Right lobe of liver (tissue), 6 donors: ENCODE results near the gene CAMSAP2. TPM values are rescaled to one million over a fixed set of nuclear protein-coding genes. Genes with fewer than 3 reads are reported as not detected.

ENCODE experiments used
- ATAC-seq, 4 donors: fragments of 200-7000 bp; cut with Tn5 transposase; one replicate each; pipeline ENCODE4 v1.9.1; 2020; ENCODE audit warnings: mild to moderate bottlenecking in 4 of 4, moderate library complexity in 4 of 4
- DNase-seq, 3 donors: peaks; one replicate each; pipeline ENCODE4 v3.0.0-alpha.2; 2020
- H3K27ac ChIP-seq, 3 donors: fragments of 200-600 bp; one replicate each; pipeline ENCODE4 v1.8.0; 2022
- H3K27me3 ChIP-seq, 2 donors: fragments of 200-600 bp; one replicate each; pipeline ENCODE4 v1.8.0; 2022
- H3K36me3 ChIP-seq, 4 donors: fragments of 200-600 bp; sonication (generic) in 1 of 4; one replicate each; pipeline versions ENCODE4 v1.5.1 to v1.8.0; 2017 to 2022; ENCODE audit warnings: control low read depth in 1 of 4
- H3K4me1 ChIP-seq, 4 donors: fragments of 200-600 bp; sonication (generic) in 1 of 4; one replicate each; pipeline versions ENCODE4 v1.5.1 to v1.8.0; 2017 to 2022; ENCODE audit warnings: control low read depth in 1 of 4
- H3K4me3 ChIP-seq, 3 donors: fragments of 200-600 bp; one replicate each; pipeline ENCODE4 v1.8.0; 2022
- H3K9me3 ChIP-seq, 4 donors: fragments of 200-600 bp; sonication (generic) in 1 of 4; one replicate each; pipeline versions ENCODE4 v1.5.1 to v1.8.0; 2017 to 2022; ENCODE audit warnings: control low read depth in 1 of 4
- POLR2A ChIP-seq: fragments of 450-650 bp; IDR thresholded peaks from one replicate; pipeline ENCODE4 v1.6.1; 2017; ENCODE audit warnings: antibody characterized with exemption, mild to moderate bottlenecking
- WGBS: methylation state at CpG from one replicate; pipeline ENCODE4 v1.1.6; 2018; ENCODE audit warnings: low coverage, low lambda C conversion rate; ENCODE audit not compliant: insufficient coverage; ENCODE audit errors: missing lambda C conversion rate; 5-methylcytosine and 5-hydroxymethylcytosine counted together
- intact Hi-C, 2 donors: fragments of 100-400 bp; cut with DNase I; formaldehyde crosslinking; loops; one replicate each; pipeline versions ENCODE4 v1.11.2 to v1.14.1; 2022
- total RNA-seq, 6 experiments: library from RNA; depleted of rRNA in 2 of 6; stranded (reverse); fragments of >200 nt in 2 of 6; fragmentation: NEBNext Ultra II Directional in 3 of 6; extraction: Animal tissue kit (Norgen Biotek cat#: 25700) in 3 of 6; gene quantifications; one replicate each; pipeline versions ENCODE4 v1.1.0 to v1.2.4, GENCODE V29; 2016 to 2023
- TF ChIP-seq, protein P1 (sequence below), 4 donors: fragments of 200-600 bp in 3 of 4; fragments of 450-650 bp in 1 of 4; IDR thresholded peaks; one replicate each; pipeline versions ENCODE4 v1.5.1 to v1.8.0; 2016 to 2022; ENCODE audit warnings: antibody characterized with exemption in 4 of 4, mild to moderate bottlenecking in 2 of 4
- donor health status: DM: no; HTN: yes; CAD: no.
- donor health status: DM: no; HTN: no; CAD: no.
- donor health status: DM: no; HTN: no; CAD: no.
- donor health status: DM: no; HTN: yes; CAD: no.
- donor health status: DM: no; HTN: yes; CAD: no.

The CAMSAP2 gene
- total RNA-seq, 6 experiments from 2014 or later, result 4.0 to 12.5 (median 8.0) TPM

DNA sequence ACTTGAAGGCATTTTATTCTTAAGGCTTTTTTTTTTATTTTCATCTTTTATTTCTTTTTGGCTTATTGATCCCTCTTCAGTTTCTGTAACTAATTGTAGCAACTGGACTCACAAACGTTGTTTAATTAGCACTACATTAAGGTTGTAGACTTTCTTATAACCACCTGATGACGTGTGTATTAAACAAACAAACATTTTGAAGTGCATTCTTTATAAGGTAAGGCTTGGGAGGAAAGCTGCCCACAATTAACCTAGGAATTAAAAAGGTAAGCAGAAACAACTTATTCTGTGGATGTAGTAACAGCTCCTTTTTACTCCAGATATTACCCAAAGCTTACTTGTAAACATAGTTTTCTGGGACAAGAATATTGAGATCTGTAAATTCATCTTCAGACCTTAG, 55.0 kb downstream of the CAMSAP2 start:
- no peak for ATAC-seq
- intact Hi-C loops, result no loop called here
- WGBS, result 69% methylated on average over 2 of the region's 2 CpGs

DNA sequence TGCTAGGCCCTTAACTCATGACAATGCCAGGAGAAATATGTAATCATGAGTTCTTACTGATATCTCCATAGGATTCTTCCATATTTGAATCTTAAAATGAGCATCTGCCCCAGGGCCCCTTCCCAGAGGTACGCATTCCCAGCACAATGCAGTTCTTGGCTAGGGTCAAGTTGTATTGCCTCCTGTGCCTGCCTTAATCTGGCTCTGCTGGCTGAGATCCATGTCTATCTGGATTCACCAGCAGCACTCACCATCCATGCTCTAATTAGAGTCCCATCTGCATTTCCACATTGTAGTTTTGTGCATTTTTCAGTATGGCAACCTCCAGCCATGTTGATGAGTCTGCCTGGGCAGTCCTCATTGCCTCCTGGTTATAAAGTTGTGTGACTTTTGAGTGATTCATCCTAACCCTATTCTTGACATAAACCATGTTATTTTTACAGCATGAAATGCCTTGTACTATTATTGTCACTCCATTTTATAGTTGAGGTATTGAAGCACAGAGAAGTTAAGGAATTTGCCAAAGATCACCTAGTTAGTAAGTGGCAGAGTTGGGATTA, 55.9 kb downstream of the CAMSAP2 start:
- Histone ChIP-seq H3K27me3 (no peaks in the 10 kb centered on the region), H3K27ac (no peak overlapping the region), H3K36me3 (no peaks in the 10 kb centered on the region), H3K4me1 (no peaks in the 10 kb centered on the region), H3K4me3 (no peak overlapping the region), H3K9me3 (no peaks in the 10 kb centered on the region)
- DNase-seq (no peak), ATAC-seq (no peak)
- intact Hi-C loops, result no loop called here
- TF ChIP-seq, protein P1, sequence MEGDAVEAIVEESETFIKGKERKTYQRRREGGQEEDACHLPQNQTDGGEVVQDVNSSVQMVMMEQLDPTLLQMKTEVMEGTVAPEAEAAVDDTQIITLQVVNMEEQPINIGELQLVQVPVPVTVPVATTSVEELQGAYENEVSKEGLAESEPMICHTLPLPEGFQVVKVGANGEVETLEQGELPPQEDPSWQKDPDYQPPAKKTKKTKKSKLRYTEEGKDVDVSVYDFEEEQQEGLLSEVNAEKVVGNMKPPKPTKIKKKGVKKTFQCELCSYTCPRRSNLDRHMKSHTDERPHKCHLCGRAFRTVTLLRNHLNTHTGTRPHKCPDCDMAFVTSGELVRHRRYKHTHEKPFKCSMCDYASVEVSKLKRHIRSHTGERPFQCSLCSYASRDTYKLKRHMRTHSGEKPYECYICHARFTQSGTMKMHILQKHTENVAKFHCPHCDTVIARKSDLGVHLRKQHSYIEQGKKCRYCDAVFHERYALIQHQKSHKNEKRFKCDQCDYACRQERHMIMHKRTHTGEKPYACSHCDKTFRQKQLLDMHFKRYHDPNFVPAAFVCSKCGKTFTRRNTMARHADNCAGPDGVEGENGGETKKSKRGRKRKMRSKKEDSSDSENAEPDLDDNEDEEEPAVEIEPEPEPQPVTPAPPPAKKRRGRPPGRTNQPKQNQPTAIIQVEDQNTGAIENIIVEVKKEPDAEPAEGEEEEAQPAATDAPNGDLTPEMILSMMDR (IDR thresholded peaks at IDR 0.05), result no peak
- TF ChIP-seq POLR2A, result no peak
- no CpG with 5 or more reads among the region's 1 CpG for WGBS

More for the DNA sequence above, 55.0 kb downstream of the CAMSAP2 start:
- no peak for TF ChIP-seq POLR2A
- TF ChIP-seq, protein P1 (IDR thresholded peaks at IDR 0.05), result no peak
- Histone ChIP-seq H3K27me3 (no peaks in the 10 kb centered on the region), H3K9me3 (no peaks in the 10 kb centered on the region), H3K36me3 (no peaks in the 10 kb centered on the region), H3K4me3 (no peak overlapping the region), H3K4me1 (no peaks in the 10 kb centered on the region), H3K27ac (no peak overlapping the region)
- no peak for DNase-seq

DNA sequence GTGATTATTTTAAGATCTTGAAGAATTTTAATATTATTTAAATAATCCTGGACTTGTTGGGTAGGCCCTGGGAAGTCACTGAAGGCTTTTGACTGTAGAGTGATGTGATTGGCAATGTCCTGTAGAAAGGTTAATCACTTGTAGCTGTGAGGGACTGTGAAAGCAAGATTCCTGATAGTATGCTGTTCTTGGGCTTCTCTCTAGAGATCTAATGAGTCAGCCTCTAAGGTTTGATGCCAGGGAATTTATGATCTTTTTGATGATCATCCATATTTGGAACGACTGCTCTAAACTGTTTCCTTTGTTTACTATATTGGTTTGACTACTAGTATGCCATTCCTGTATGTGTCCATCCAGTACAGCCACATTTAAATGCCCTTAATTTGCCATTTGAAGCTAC, 56.5 kb downstream of the CAMSAP2 start:
- WGBS, result 38% methylated on average over 1 of the region's 1 CpG
- DNase-seq (no peak), ATAC-seq (no peak)
- H3K36me3 ChIP-seq, result no peaks in the 10 kb centered on the region
- TF ChIP-seq POLR2A, result no peak
- H3K4me3 ChIP-seq, result no peak overlapping the region
- no peaks in the 10 kb centered on the region for H3K9me3 ChIP-seq
- H3K4me1 ChIP-seq, result no peaks in the 10 kb centered on the region
- H3K27ac ChIP-seq, result no peak overlapping the region
- intact Hi-C loops, result no loop called here
- H3K27me3 ChIP-seq, result no peaks in the 10 kb centered on the region

DNA sequence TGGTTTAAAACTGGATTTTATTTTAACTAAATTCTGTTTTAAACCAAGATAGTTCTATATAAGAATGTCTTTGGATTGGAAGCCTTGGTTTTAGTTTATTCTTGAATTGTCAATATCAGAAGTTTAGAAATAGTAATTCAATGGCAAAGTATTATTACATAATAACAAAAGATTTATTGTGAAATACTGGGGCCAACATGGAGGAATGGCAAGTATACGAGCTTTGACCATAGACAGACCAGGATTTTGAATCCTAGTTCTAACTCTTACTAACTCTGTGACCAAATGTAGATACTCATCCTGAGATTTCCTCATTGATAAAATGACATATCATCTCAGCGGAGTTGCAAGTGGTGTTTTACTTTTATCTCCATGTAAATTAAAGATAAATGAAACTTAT, 63.3 kb downstream of the CAMSAP2 start:
- 51% methylated on average over 2 of the region's 2 CpGs for WGBS
- no peaks in the 10 kb centered on the region for H3K27me3 ChIP-seq
- DNase-seq, result no peak
- H3K9me3 ChIP-seq, result no peaks in the 10 kb centered on the region
- no peak overlapping the region for H3K4me3 ChIP-seq
- intact Hi-C loops, result loop anchor here in 1 of 2 donors (10.0 kb wide), 1 partner anchor 177 kb away; the partner anchor contains the start of gene KIF14
- TF ChIP-seq, protein P1 (IDR thresholded peaks at IDR 0.05), result no peak
- TF ChIP-seq POLR2A, result no peak
- ATAC-seq, result no peak
- H3K4me1 ChIP-seq, result no peaks in the 10 kb centered on the region
- no peaks in the 10 kb centered on the region for H3K36me3 ChIP-seq
- H3K27ac ChIP-seq, result no peak overlapping the region

DNA sequence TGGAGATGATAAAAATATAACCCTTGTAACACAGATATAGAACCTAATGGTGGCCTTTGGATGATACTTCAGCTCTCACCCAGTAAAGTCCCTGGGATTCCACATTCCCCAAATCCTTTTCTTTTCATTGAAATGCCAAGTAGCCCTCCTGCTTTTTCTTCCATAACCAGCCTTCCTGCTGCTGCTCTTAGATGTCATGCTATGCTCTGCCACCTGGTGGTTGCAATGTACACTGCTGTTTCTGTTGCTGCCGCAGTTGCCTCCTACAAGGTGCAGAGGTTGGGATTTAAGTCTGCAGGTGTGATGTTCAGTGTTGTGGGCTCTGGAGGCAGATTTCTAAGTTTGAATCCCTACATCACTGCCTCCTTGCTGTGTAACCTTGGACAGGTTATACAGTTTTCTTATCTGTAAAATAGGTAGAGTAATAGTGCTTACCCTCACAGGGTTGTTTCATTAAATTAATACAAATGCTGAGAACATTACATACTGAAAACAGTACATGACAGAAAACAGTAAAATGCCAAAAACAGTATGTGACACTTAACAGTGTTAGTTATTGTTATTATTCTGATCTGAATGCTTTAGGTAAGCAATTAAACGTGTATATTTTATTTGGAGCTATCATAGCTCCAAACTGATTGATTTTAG, 64.3 kb downstream of the CAMSAP2 start:
- Histone ChIP-seq H3K9me3 (no peaks in the 10 kb centered on the region), H3K36me3 (no peaks in the 10 kb centered on the region), H3K27me3 (no peaks in the 10 kb centered on the region), H3K27ac (no peak overlapping the region), H3K4me3 (no peak overlapping the region), H3K4me1 (no peaks in the 10 kb centered on the region)
- DNase-seq (peak; percentile 62 to 78 (median 62)), ATAC-seq (peak; percentile 98 to 100 (median 98))
- 25% methylated on average over 2 of the region's 2 CpGs for WGBS
- intact Hi-C loops, result loop anchor here in 1 of 2 donors (10.0 kb wide), 1 partner anchor 178 kb away; the partner anchor contains the start of gene KIF14
- TF ChIP-seq, protein P1 (IDR thresholded peaks at IDR 0.05), result peak; percentile 86 to 94 (median 90)
- TF ChIP-seq POLR2A, result no peak
